Smooth muscle cell (in vitro differentiated cells): ENCODE results near the gene DENND1B. TPM values are rescaled to one million over a fixed set of nuclear protein-coding genes. Genes with fewer than 3 reads are reported as not detected.
A peak's percentile ranks its signal among the peaks of the same experiment; 100 is the strongest.

Experiments
- DNase-seq: peaks from one replicate; lab custom pipeline; 2025; ENCODE audit not compliant: unreplicated experiment; lab: John Stamatoyannopoulos, UW
- H2AFZ ChIP-seq: fragments of 200-600 bp; sonication (generic); 2 replicates; pipeline ENCODE4 v1.6.0; 2016; ENCODE audit warnings: antibody characterized with exemption, low read depth, mild to moderate bottlenecking
- H3F3A ChIP-seq: fragments of 200-600 bp; sonication (generic); 2 replicates; pipeline ENCODE4 v1.6.0; 2017; ENCODE audit warnings: antibody characterized with exemption, low read depth
- H3K27ac ChIP-seq: fragments of 200-600 bp; sonication (generic); 2 replicates; pipeline ENCODE4 v1.5.1; 2016; ENCODE audit warnings: low read depth, mild to moderate bottlenecking
- H3K27me3 ChIP-seq: fragments of 200-600 bp; sonication (generic); 2 replicates; pipeline ENCODE4 v1.6.1; 2016; ENCODE audit warnings: low read depth, mild to moderate bottlenecking
- H3K36me3 ChIP-seq: fragments of 200-600 bp; sonication (generic); 2 replicates; pipeline ENCODE4 v1.5.1; 2016; ENCODE audit warnings: low read depth
- H3K4me1 ChIP-seq: fragments of 200-600 bp; sonication (generic); 2 replicates; pipeline ENCODE4 v1.5.1; 2016; ENCODE audit warnings: low read depth
- H3K4me2 ChIP-seq: fragments of 200-600 bp; sonication (generic); 2 replicates; pipeline ENCODE4 v1.6.0; 2016; ENCODE audit warnings: mild to moderate bottlenecking
- H3K4me3 ChIP-seq: fragments of 200-600 bp; sonication (generic); 2 replicates; pipeline ENCODE4 v1.5.1; 2016; ENCODE audit warnings: mild to moderate bottlenecking
- H3K79me2 ChIP-seq: fragments of 200-600 bp; sonication (generic); 2 replicates; pipeline ENCODE4 v1.6.0; 2016; ENCODE audit warnings: low read depth, mild to moderate bottlenecking
- H3K9ac ChIP-seq: fragments of 200-600 bp; sonication (generic); 2 replicates; pipeline ENCODE4 v1.6.0; 2016; ENCODE audit warnings: low read depth
- H3K9me3 ChIP-seq: fragments of 200-600 bp; sonication (generic); replicated peaks from 2 replicates; pipeline ENCODE4 v1.5.1; 2016; ENCODE audit warnings: low read depth
- H4K20me1 ChIP-seq: fragments of 200-600 bp; sonication (generic); 2 replicates; pipeline ENCODE4 v1.6.0; 2016; ENCODE audit warnings: low read depth
- CTCF ChIP-seq: fragments of 200-600 bp; sonication (generic); IDR thresholded peaks from 2 replicates; pipeline ENCODE4 v1.5.1; 2017; ENCODE audit warnings: borderline replicate concordance, mild to moderate bottlenecking, antibody characterized with exemption; ENCODE audit not compliant: insufficient read depth, poor library complexity, severe bottlenecking
- WGBS: methylation state at CpG from one replicate; pipeline ENCODE4 v1.1.7; 2016; ENCODE audit warnings: low lambda C conversion rate; 5-methylcytosine and 5-hydroxymethylcytosine counted together
- polyA plus RNA-seq: library from polyadenylated mRNA; unstranded; fragments of >200 nt; fragmentation: Nextera tagmentation; extraction: Ambion mirVana; gene quantifications from 2 replicates; pipeline ENCODE4 v1.2.1, GENCODE V29; 2016
- total RNA-seq: library from RNA; depleted of rRNA; stranded (reverse); fragments of >200 nt; gene quantifications from 2 replicates; pipeline ENCODE4 v1.2.3, GENCODE V29; 2014

DENND1B gene
- total and polyA plus RNA-seq, 2 experiments from 2014 or later = 7.5 to 22.0 TPM

- H3K27ac ChIP-seq = no peak overlapping the region
- no peak overlapping the region for H2AFZ ChIP-seq
- TF ChIP-seq CTCF = no peak
- WGBS = 86% methylated on average over 1 of the region's 1 CpG
- no peak overlapping the region for H3K4me2 ChIP-seq
- H4K20me1 ChIP-seq = peaks cover 12% of the 10 kb centered on the region
- no peaks in the 10 kb centered on the region for H3K36me3 ChIP-seq
- H3K9me3 ChIP-seq = no peaks in the 10 kb centered on the region
- no peak overlapping the region for H3K9ac ChIP-seq
- no peaks in the 10 kb centered on the region for H3K79me2 ChIP-seq
- H3K4me1 ChIP-seq = peaks cover 25% of the 10 kb centered on the region
- no peaks in the 10 kb centered on the region for H3F3A ChIP-seq
- DNase-seq = no peak
- no peaks in the 10 kb centered on the region for H3K27me3 ChIP-seq
- H3K4me3 ChIP-seq = no peak overlapping the region
These were observed 104.1 kb downstream of the DENND1B start for GRCh38 chr1:197671140-197671539.

- H3K27me3 ChIP-seq = no peaks in the 10 kb centered on the region
- WGBS = 97% methylated on average over 11 of the region's 11 CpGs
- H3K9ac ChIP-seq = no peak overlapping the region
- H3K27ac ChIP-seq = no peak overlapping the region
- peaks cover 6% of the 10 kb centered on the region for H3K4me1 ChIP-seq
- H3F3A ChIP-seq = no peaks in the 10 kb centered on the region
- no peaks in the 10 kb centered on the region for H3K79me2 ChIP-seq
- no peaks in the 10 kb centered on the region for H3K9me3 ChIP-seq
- TF ChIP-seq CTCF = no peak
- H3K36me3 ChIP-seq = no peaks in the 10 kb centered on the region
- H3K4me2 ChIP-seq = no peak overlapping the region
- H4K20me1 ChIP-seq = no peaks in the 10 kb centered on the region
- H2AFZ ChIP-seq = no peak overlapping the region
- no peak for DNase-seq
- H3K4me3 ChIP-seq = no peak overlapping the region
These were observed 108.5 kb downstream of the DENND1B start for GRCh38 chr1:197666769-197667285.

GRCh38 chr1:197664391-197664790 is 110.9 kb downstream of the DENND1B start:
- Histone ChIP-seq H3K9ac (no peak overlapping the region), H3K79me2 (no peaks in the 10 kb centered on the region), H3K36me3 (no peaks in the 10 kb centered on the region), H4K20me1 (no peaks in the 10 kb centered on the region), H3K4me2 (no peak overlapping the region), H3K27ac (no peak overlapping the region), H2AFZ (no peak overlapping the region), H3K4me3 (no peak overlapping the region), H3K9me3 (no peaks in the 10 kb centered on the region), H3K4me1 (peaks cover 6% of the 10 kb centered on the region), H3K27me3 (no peaks in the 10 kb centered on the region), H3F3A (no peaks in the 10 kb centered on the region)
- TF ChIP-seq CTCF = no peak
- 86% methylated on average over 1 of the region's 1 CpG for WGBS
- DNase-seq = no peak

- no peak for TF ChIP-seq CTCF
- WGBS = 31% methylated on average over 4 of the region's 4 CpGs
These were observed 111.9 kb downstream of the DENND1B start for GRCh38 chr1:197663162-197663953.

More at GRCh38 chr1:197663162-197663953, 111.9 kb downstream of the DENND1B start:
- Histone ChIP-seq H3K27me3 (no peaks in the 10 kb centered on the region), H4K20me1 (no peaks in the 10 kb centered on the region), H3F3A (no peaks in the 10 kb centered on the region), H3K79me2 (no peaks in the 10 kb centered on the region), H3K9me3 (no peaks in the 10 kb centered on the region), H3K9ac (no peak overlapping the region), H3K4me3 (no peak overlapping the region), H3K27ac (peak overlapping the region; percentile 39), H3K4me2 (peak overlapping the region; percentile 61), H3K4me1 (peaks cover 6% of the 10 kb centered on the region), H3K36me3 (no peaks in the 10 kb centered on the region), H2AFZ (no peak overlapping the region)
- DNase-seq = no peak
